GM20000 (cell line): ENCODE data around the gene LRRC73.

ENCODE experiments used
- DNase-seq: peaks from one replicate; pipeline ENCODE4 v3.0.0; 2012; ENCODE audit warnings: low spot score
- TF ChIP-seq, protein P1 (sequence below): IDR thresholded peaks from 2 replicates; pipeline ENCODE4 v1.5.1; 2012; ENCODE audit warnings: mild to moderate bottlenecking, control low read depth; ENCODE audit errors: extremely low read depth, missing control alignments

The LRRC73 gene

GRCh38 chr6:43532201-43532600 is 22.1 kb upstream of the LRRC73 start:
- TF ChIP-seq, protein P1, sequence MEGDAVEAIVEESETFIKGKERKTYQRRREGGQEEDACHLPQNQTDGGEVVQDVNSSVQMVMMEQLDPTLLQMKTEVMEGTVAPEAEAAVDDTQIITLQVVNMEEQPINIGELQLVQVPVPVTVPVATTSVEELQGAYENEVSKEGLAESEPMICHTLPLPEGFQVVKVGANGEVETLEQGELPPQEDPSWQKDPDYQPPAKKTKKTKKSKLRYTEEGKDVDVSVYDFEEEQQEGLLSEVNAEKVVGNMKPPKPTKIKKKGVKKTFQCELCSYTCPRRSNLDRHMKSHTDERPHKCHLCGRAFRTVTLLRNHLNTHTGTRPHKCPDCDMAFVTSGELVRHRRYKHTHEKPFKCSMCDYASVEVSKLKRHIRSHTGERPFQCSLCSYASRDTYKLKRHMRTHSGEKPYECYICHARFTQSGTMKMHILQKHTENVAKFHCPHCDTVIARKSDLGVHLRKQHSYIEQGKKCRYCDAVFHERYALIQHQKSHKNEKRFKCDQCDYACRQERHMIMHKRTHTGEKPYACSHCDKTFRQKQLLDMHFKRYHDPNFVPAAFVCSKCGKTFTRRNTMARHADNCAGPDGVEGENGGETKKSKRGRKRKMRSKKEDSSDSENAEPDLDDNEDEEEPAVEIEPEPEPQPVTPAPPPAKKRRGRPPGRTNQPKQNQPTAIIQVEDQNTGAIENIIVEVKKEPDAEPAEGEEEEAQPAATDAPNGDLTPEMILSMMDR, result no peak
- no peak for DNase-seq

DNA sequence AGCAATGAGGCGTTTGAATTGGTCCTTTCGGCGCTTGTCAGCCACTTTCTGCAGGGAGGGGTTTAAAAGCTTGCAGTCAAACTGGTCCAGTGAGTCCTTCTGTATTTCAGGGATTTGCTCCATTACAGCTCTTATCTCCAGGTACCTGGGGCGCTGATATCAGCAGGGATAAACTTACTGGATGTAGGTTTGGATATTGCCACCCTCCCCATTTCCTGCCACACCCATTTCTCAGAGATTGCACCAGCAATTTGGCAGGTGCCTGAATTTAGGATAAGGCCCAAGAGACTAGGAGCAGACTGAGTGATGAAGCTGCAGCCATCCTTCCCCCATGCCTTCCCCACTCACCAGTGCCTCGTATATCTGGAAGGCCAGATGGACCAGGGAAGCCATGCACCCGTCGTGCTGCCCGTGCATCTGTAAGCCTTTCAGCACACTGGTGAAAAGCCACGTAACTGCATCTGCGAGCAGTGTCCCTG is 14.4 kb upstream of the LRRC73 start:
- TF ChIP-seq, protein P1, result no peak
- no peak for DNase-seq

- DNase-seq, result no peak
- TF ChIP-seq, protein P1, result no peak
Observed at GRCh38 chr6:43523284-43523683, 13.1 kb upstream of the LRRC73 start.

- no peak for DNase-seq
- TF ChIP-seq, protein P1, result no peak
Observed at GRCh38 chr6:43522547-43523261, 12.6 kb upstream of the LRRC73 start.

DNA sequence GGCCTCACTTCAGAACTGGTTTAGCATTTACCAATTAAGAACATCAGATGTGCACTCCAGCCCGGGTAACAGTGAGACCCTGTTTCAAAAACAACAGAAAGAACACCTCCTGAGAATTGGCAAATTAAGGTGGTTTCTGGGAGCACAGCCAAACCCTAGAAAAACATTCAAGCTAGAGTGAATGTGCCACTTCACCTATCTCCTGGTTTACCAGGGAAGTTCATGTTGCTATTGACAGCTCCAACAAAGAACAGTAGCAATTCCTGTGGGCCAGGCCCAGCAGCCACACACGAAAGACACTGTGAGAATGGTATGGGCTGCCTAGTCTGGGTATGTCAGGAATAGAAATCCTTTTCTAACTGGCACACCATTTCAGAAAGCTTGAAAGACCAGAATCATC is 11.7 kb upstream of the LRRC73 start:
- TF ChIP-seq, protein P1, result no peak
- DNase-seq, result no peak

- TF ChIP-seq, protein P1, result no peak
Observed at GRCh38 chr6:43520097-43520496, 10.0 kb upstream of the LRRC73 start.

GRCh38 chr6:43517505-43518357 is 7.6 kb upstream of the LRRC73 start:
- DNase-seq, result no peak
- TF ChIP-seq, protein P1, result no peak

More at GRCh38 chr6:43520097-43520496, 10.0 kb upstream of the LRRC73 start:
- DNase-seq, result no peak
